Loucy (cell line): ENCODE data around the gene KRTAP13-4.

Source experiments
- H2AFZ ChIP-seq: fragments of 200-600 bp; sonication (generic); 2 replicates; pipeline ENCODE4 v1.6.0; 2016; ENCODE audit warnings: antibody characterized with exemption, mild to moderate bottlenecking, low read length, moderate library complexity
- H3F3A ChIP-seq: fragments of 200-600 bp; 2 replicates; pipeline ENCODE4 v1.6.0; 2016; ENCODE audit warnings: antibody characterized with exemption, low read depth, mild to moderate bottlenecking
- H3K27me3 ChIP-seq: fragments of 200-600 bp; sonication (generic); 2 replicates; pipeline ENCODE4 v1.6.1; 2014; ENCODE audit warnings: low read length, mild to moderate bottlenecking; ENCODE audit not compliant: insufficient read depth, poor library complexity, severe bottlenecking
- H3K36me3 ChIP-seq: fragments of 200-600 bp; sonication (generic); 2 replicates; pipeline ENCODE4 v1.6.1; 2016; ENCODE audit warnings: low read length; ENCODE audit not compliant: insufficient read depth
- H3K4me1 ChIP-seq: fragments of 200-600 bp; sonication (generic); 2 replicates; pipeline ENCODE4 v1.5.1; 2014; ENCODE audit warnings: low read length, mild to moderate bottlenecking; ENCODE audit not compliant: insufficient read depth, poor library complexity, severe bottlenecking
- H3K4me2 ChIP-seq: fragments of 200-600 bp; sonication (generic); 2 replicates; pipeline ENCODE4 v1.6.0; 2014; ENCODE audit warnings: antibody characterized with exemption, low read length, low read depth, mild to moderate bottlenecking; ENCODE audit not compliant: poor library complexity, severe bottlenecking
- H3K4me3 ChIP-seq: fragments of 200-600 bp; sonication (generic); 2 replicates; pipeline ENCODE4 v1.5.1; 2014; ENCODE audit warnings: low read length, mild to moderate bottlenecking, mixed read lengths; ENCODE audit not compliant: poor library complexity, severe bottlenecking
- H3K79me2 ChIP-seq: fragments of 200-600 bp; sonication (generic); 2 replicates; pipeline ENCODE4 v1.6.1; 2014; ENCODE audit warnings: low read length; ENCODE audit not compliant: insufficient read depth
- H3K9ac ChIP-seq: fragments of 200-600 bp; sonication (generic); 2 replicates; pipeline ENCODE4 v1.6.0; 2014; ENCODE audit warnings: mild to moderate bottlenecking, low read depth, low read length, moderate library complexity; ENCODE audit not compliant: poor library complexity, severe bottlenecking
- H3K9me2 ChIP-seq: fragments of 200-600 bp; sonication (generic); replicated peaks from 2 replicates; pipeline ENCODE4 v1.6.1; 2016; ENCODE audit warnings: low read depth, low read length, mixed read lengths
- H3K9me3 ChIP-seq: fragments of 200-600 bp; sonication (generic); 2 replicates; pipeline ENCODE4 v1.6.1; 2014; ENCODE audit warnings: mild to moderate bottlenecking, antibody characterized with exemption, low read length, low read depth; ENCODE audit not compliant: insufficient read depth
- H4K20me1 ChIP-seq: fragments of 200-600 bp; sonication (generic); 2 replicates; pipeline ENCODE4 v1.6.0; 2014; ENCODE audit warnings: antibody characterized with exemption, low read length, mild to moderate bottlenecking; ENCODE audit not compliant: insufficient read depth, poor library complexity, severe bottlenecking
- EZH2phosphoT487 ChIP-seq: fragments of 200-600 bp; IDR thresholded peaks from 2 replicates; pipeline ENCODE4 v1.6.1; 2018; ENCODE audit warnings: antibody characterized with exemption, mild to moderate bottlenecking, moderate library complexity, borderline replicate concordance
- TF ChIP-seq, protein P1 (sequence below): fragments of 200-600 bp; sonication (generic); conservative IDR thresholded peaks from 2 replicates; pipeline ENCODE4 v1.5.1; 2014; ENCODE audit warnings: mild to moderate bottlenecking, antibody characterized with exemption, low read length

The KRTAP13-4 gene

DNA sequence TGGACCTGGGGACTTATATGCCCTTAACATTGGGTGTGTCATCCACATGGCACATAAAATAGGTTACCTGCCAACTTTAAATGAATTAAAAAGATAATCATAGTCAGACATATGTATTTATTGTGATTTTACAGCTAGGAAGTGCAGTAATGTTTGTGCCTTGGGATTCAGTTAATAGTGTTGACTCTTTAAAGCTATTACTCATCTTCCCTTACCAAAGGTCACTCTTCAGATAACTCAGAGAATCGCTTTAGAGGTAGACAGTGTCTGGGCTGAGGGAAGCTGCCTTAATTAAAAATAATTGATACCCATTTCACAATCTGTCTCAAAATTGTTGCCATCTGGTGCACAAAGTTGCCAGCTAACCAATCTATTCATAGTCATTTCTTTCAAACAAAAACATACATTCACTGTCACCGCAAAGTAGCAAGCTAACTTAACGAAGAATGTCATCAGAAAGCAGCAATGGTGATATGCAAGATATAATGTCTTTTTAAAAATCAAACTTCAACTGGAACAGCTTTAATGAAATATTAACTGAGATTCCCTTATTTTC lies 7.1 kb downstream of the KRTAP13-4 start:
- Histone ChIP-seq H3K9ac (no peak overlapping the region), H3K27me3 (no peaks in the 10 kb centered on the region)
- TF ChIP-seq, protein P1, sequence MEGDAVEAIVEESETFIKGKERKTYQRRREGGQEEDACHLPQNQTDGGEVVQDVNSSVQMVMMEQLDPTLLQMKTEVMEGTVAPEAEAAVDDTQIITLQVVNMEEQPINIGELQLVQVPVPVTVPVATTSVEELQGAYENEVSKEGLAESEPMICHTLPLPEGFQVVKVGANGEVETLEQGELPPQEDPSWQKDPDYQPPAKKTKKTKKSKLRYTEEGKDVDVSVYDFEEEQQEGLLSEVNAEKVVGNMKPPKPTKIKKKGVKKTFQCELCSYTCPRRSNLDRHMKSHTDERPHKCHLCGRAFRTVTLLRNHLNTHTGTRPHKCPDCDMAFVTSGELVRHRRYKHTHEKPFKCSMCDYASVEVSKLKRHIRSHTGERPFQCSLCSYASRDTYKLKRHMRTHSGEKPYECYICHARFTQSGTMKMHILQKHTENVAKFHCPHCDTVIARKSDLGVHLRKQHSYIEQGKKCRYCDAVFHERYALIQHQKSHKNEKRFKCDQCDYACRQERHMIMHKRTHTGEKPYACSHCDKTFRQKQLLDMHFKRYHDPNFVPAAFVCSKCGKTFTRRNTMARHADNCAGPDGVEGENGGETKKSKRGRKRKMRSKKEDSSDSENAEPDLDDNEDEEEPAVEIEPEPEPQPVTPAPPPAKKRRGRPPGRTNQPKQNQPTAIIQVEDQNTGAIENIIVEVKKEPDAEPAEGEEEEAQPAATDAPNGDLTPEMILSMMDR: no peak
- TF ChIP-seq EZH2phosphoT487: no peak

DNA sequence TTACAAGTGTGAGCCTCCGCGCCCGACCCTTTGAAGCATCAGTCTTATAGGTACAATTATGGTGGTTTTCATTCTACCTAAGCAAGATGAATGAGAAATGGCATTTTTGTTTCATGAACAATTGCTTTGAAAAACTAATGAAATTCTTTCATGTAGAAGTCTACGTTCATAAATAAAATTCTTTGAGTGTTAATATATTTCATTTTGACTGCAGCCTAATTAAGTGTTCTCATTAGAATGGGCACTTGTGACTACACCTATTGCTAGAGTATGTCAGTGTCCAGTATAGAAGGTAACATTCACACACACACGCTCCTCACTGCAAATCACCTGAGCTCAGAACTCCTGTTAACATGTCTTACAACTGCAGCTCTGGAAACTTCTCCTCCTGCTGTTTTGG lies 10.0 kb downstream of the KRTAP13-4 start, which contains the start of gene KRTAP15-1:
Gene KRTAP15-1, plus strand, starts transcription at position 301 of the 400 bp plus-strand sequence. Its CDS starts 53 bp downstream, at position 354.
- H3F3A ChIP-seq: no peaks in the 10 kb centered on the region
- no peaks in the 10 kb centered on the region for H3K4me1 ChIP-seq
- H3K9me2 ChIP-seq: no peaks in the 10 kb centered on the region
- H3K36me3 ChIP-seq: no peaks in the 10 kb centered on the region
- H3K79me2 ChIP-seq: no peaks in the 10 kb centered on the region
- H3K9me3 ChIP-seq: no peaks in the 10 kb centered on the region
- no peak within 1 kb of the TSS for H3K9ac ChIP-seq
- H4K20me1 ChIP-seq: no peaks in the 10 kb centered on the region
- H3K4me2 ChIP-seq: no peak within 1 kb of the TSS
- no peaks in the 10 kb centered on the region for H3K27me3 ChIP-seq
- no peak within 1 kb of the TSS for H2AFZ ChIP-seq
- H3K4me3 ChIP-seq: no peak within 1 kb of the TSS
- TF ChIP-seq, protein P1: no peak
- TF ChIP-seq EZH2phosphoT487: no peak

More for the DNA sequence above, 7.1 kb downstream of the KRTAP13-4 start:
- no peak overlapping the region for H3K4me3 ChIP-seq
- no peaks in the 10 kb centered on the region for H3K4me1 ChIP-seq
- H3K4me2 ChIP-seq: no peak overlapping the region
- H3K79me2 ChIP-seq: no peaks in the 10 kb centered on the region
- no peaks in the 10 kb centered on the region for H3K9me3 ChIP-seq
- no peaks in the 10 kb centered on the region for H3F3A ChIP-seq
- no peaks in the 10 kb centered on the region for H4K20me1 ChIP-seq
- no peak overlapping the region for H2AFZ ChIP-seq
- no peaks in the 10 kb centered on the region for H3K9me2 ChIP-seq
- H3K36me3 ChIP-seq: no peaks in the 10 kb centered on the region

DNA sequence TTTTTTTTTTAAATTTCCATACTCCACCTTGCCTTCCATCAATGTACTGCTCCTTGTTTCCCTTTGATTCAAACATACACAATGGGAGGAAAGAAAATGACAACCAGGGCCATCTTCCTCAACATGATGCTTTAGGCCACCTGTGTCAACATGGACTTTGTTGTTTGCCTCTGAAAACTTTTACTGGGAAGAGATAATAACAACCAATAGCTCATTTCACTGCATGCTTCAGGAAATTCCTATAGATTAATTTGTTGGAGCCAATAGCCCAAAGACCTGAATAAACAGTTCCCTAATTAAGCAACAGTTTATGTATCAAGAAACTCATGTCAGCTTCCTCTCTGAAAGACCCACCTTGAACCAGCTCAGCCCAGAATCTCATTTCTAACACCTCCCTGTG lies 13.2 kb downstream of the KRTAP13-4 start:
- Histone ChIP-seq H4K20me1 (no peaks in the 10 kb centered on the region), H3K4me1 (no peaks in the 10 kb centered on the region), H3K9ac (no peak overlapping the region), H3K9me3 (no peaks in the 10 kb centered on the region), H3K9me2 (no peaks in the 10 kb centered on the region), H2AFZ (no peak overlapping the region), H3K79me2 (no peaks in the 10 kb centered on the region), H3K4me3 (no peak overlapping the region), H3K27me3 (no peaks in the 10 kb centered on the region), H3K4me2 (no peak overlapping the region), H3F3A (no peaks in the 10 kb centered on the region), H3K36me3 (no peaks in the 10 kb centered on the region)
- TF ChIP-seq, protein P1: no peak
- no peak for TF ChIP-seq EZH2phosphoT487
